ENCODE data around the gene SERPINB6.
"Not testable (repeated sequence)": the region's sequence is repeated elsewhere in the genome, so short reads cannot be mapped to it uniquely, and the experiment has no call there.

SERPINB6 gene

GRCh38 chr6:3011158-3011557 lies 39.8 kb upstream of the SERPINB6 start:
- Histone ChIP-seq H3K27ac (ENCODE audit: low read depth, low read length) (no peak overlapping the region), H3K4me3 (ENCODE audit: low read depth, low read length) (no peak overlapping the region), H3K27me3 (ENCODE audit: control insufficient read depth, insufficient read depth, low read length) (no peaks in the 10 kb centered on the region), H3K36me3 (ENCODE audit: control insufficient read depth, insufficient read depth, low read length) (peaks cover 87% of the 10 kb centered on the region), H3K9me3 (ENCODE audit: control insufficient read depth, insufficient read depth, low read depth, low read length) (peaks cover 22% of the 10 kb centered on the region), H3K9ac (ENCODE audit: low read length) (no peak overlapping the region), H3K4me1 (ENCODE audit: control insufficient read depth, insufficient read depth, low read length) (no peaks in the 10 kb centered on the region; the same call in 1 of the 2 replicates)

- Histone ChIP-seq H3K36me3 (ENCODE audit: control insufficient read depth, insufficient read depth, low read length) (peaks cover 89% of the 10 kb centered on the region), H3K27ac (ENCODE audit: low read depth, low read length) (no peak overlapping the region), H3K9me3 (ENCODE audit: control insufficient read depth, insufficient read depth, low read depth, low read length) (peaks cover 22% of the 10 kb centered on the region), H3K27me3 (ENCODE audit: control insufficient read depth, insufficient read depth, low read length) (no peaks in the 10 kb centered on the region), H3K9ac (ENCODE audit: low read length) (no peak overlapping the region), H3K4me1 (ENCODE audit: control insufficient read depth, insufficient read depth, low read length) (peaks cover 3% of the 10 kb centered on the region), H3K4me3 (ENCODE audit: low read depth, low read length) (no peak overlapping the region)
These were observed 38.6 kb upstream of the SERPINB6 start for GRCh38 chr6:3009930-3010329.

DNA sequence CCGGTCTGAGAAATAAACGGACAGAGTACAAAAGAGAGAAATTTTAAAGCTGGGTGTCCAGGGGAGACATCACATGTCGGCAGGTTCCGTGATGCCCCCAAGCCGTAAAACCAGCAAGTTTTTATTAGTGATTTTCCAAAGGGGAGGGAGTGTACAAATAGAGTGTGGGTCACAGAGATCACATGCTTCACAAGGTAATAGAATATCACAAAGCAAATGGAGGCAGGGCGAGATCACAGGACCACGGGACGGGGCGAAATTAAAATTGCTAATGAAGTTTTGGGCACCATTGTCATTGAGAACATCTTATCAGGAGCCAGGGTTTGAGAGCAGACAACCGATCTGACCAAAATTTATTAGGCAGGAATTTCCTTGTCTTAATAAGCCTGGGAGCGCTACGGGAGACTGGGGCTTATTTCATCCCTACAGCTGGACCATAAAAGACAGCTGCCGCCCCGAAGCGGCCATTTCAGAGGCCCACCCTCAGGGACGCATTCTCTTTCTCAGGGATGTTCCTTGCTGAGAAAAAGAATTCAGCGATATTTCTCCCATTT lies 37.4 kb upstream of the SERPINB6 start:
- H3K9ac ChIP-seq (ENCODE audit: low read length); H3K4me1 ChIP-seq (ENCODE audit: control insufficient read depth, insufficient read depth, low read length); H3K27ac ChIP-seq (ENCODE audit: low read depth, low read length); H3K27me3 ChIP-seq (ENCODE audit: control insufficient read depth, insufficient read depth, low read length); H3K4me3 ChIP-seq (ENCODE audit: low read depth, low read length): not testable (repeated sequence)
- H3K36me3 ChIP-seq (ENCODE audit: control insufficient read depth, insufficient read depth, low read length), result peaks cover 86% of the 10 kb centered on the region
- peaks cover 22% of the 10 kb centered on the region for H3K9me3 ChIP-seq (ENCODE audit: control insufficient read depth, insufficient read depth, low read depth, low read length)

- Histone ChIP-seq H3K27me3 (ENCODE audit: control insufficient read depth, insufficient read depth, low read length) (no peaks in the 10 kb centered on the region), H3K4me3 (ENCODE audit: low read depth, low read length) (no peak overlapping the region), H3K9ac (ENCODE audit: low read length) (no peak overlapping the region), H3K27ac (ENCODE audit: low read depth, low read length) (peak overlapping the region; percentile 7; the same call in 1 of the 2 replicates), H3K36me3 (ENCODE audit: control insufficient read depth, insufficient read depth, low read length) (peaks cover 76% of the 10 kb centered on the region), H3K9me3 (ENCODE audit: control insufficient read depth, insufficient read depth, low read depth, low read length) (peaks cover 22% of the 10 kb centered on the region), H3K4me1 (ENCODE audit: control insufficient read depth, insufficient read depth, low read length) (peaks cover 3% of the 10 kb centered on the region)
These were observed 36.2 kb upstream of the SERPINB6 start for GRCh38 chr6:3007571-3007970.

DNA sequence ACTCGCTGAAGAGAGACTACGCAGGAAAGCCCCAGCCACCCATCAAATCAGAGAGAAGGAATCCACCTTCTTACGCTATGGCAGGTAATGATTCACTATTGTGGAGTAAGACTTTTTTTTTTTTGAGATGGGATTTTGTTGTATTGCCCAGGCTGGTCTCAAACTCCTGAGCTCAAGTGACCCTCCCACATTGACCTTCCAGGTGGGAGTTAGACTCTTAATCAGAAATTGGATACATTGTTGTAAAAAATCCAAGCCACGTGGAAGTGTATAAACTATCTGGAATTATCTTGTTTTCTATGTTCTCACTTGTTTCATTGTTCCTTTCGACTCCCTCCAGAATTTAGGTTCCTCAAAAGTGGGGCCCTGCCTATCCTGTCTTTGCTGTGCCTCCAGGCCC lies 35.1 kb upstream of the SERPINB6 start:
- Histone ChIP-seq H3K36me3 (ENCODE audit: control insufficient read depth, insufficient read depth, low read length) (peaks cover 69% of the 10 kb centered on the region), H3K27ac (ENCODE audit: low read depth, low read length) (no peak overlapping the region), H3K27me3 (ENCODE audit: control insufficient read depth, insufficient read depth, low read length) (no peaks in the 10 kb centered on the region), H3K4me3 (ENCODE audit: low read depth, low read length) (no peak overlapping the region), H3K4me1 (ENCODE audit: control insufficient read depth, insufficient read depth, low read length) (peaks cover 8% of the 10 kb centered on the region), H3K9me3 (ENCODE audit: control insufficient read depth, insufficient read depth, low read depth, low read length) (peaks cover 12% of the 10 kb centered on the region; the same call in 1 of the 2 replicates), H3K9ac (ENCODE audit: low read length) (no peak overlapping the region)

DNA sequence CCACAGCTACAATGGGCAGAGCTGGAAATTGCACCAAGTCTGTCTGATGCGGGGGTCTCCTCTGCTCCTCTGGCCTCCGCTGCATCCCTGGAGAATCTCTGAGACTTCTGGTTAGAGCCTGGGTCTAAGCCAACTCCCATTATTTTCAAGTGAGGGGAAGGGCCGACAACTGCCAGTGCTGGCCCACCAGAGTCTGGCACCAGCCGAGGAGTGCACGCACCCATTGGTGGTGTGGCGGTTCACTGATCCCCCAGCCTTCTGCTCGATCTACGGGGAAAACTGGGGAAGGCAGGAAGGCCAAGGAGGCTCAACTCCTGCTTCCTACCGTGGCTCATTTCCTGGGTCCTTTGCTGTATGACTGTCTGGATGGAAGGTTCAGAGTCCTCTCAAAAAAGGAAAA lies 34.5 kb upstream of the SERPINB6 start:
- H3K9me3 ChIP-seq (ENCODE audit: control insufficient read depth, insufficient read depth, low read depth, low read length), result peaks cover 6% of the 10 kb centered on the region; the same call in 1 of the 2 replicates
- no peaks in the 10 kb centered on the region for H3K27me3 ChIP-seq (ENCODE audit: control insufficient read depth, insufficient read depth, low read length)
- no peak overlapping the region for H3K9ac ChIP-seq (ENCODE audit: low read length)
- no peak overlapping the region for H3K4me3 ChIP-seq (ENCODE audit: low read depth, low read length)
- no peak overlapping the region for H3K27ac ChIP-seq (ENCODE audit: low read depth, low read length)
- H3K4me1 ChIP-seq (ENCODE audit: control insufficient read depth, insufficient read depth, low read length), result peaks cover 8% of the 10 kb centered on the region
- peaks cover 63% of the 10 kb centered on the region for H3K36me3 ChIP-seq (ENCODE audit: control insufficient read depth, insufficient read depth, low read length)

- Histone ChIP-seq H3K27me3 (ENCODE audit: control insufficient read depth, insufficient read depth, low read length) (no peaks in the 10 kb centered on the region), H3K36me3 (ENCODE audit: control insufficient read depth, insufficient read depth, low read length) (peaks cover 55% of the 10 kb centered on the region), H3K4me3 (ENCODE audit: low read depth, low read length) (no peak overlapping the region), H3K4me1 (ENCODE audit: control insufficient read depth, insufficient read depth, low read length) (peaks cover 8% of the 10 kb centered on the region), H3K9me3 (ENCODE audit: control insufficient read depth, insufficient read depth, low read depth, low read length) (no peaks in the 10 kb centered on the region; the same call in 1 of the 2 replicates), H3K27ac (ENCODE audit: low read depth, low read length) (no peak overlapping the region), H3K9ac (ENCODE audit: low read length) (no peak overlapping the region)
These were observed 33.7 kb upstream of the SERPINB6 start for GRCh38 chr6:3005077-3005476.

DNA sequence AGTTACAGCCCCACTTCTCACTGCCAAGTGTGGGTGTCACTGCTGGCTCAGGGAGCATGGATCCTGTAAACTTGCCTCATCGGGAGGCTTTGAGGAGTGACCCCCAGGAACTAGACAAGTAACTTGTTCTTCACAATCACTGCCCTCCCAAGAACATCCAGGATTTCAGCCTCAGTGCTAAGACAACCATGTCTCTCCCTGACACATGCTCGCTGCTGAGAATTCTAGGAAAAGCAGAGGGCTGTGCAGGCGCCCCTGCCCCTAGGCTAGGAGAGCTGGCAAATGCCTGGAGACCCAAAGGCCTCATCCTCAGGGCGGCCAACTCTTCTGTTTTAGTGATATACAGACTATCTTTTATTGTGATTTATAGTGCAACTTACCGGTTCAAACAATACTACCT lies 31.9 kb upstream of the SERPINB6 start:
- H3K4me3 ChIP-seq (ENCODE audit: low read depth, low read length); H3K4me1 ChIP-seq (ENCODE audit: control insufficient read depth, insufficient read depth, low read length); H3K27me3 ChIP-seq (ENCODE audit: control insufficient read depth, insufficient read depth, low read length); H3K27ac ChIP-seq (ENCODE audit: low read depth, low read length); H3K9me3 ChIP-seq (ENCODE audit: control insufficient read depth, insufficient read depth, low read depth, low read length); H3K9ac ChIP-seq (ENCODE audit: low read length): not testable (repeated sequence)
- peaks cover 45% of the 10 kb centered on the region for H3K36me3 ChIP-seq (ENCODE audit: control insufficient read depth, insufficient read depth, low read length)

GRCh38 chr6:3001773-3002293 lies 30.5 kb upstream of the SERPINB6 start:
- H3K4me3 ChIP-seq (ENCODE audit: low read depth, low read length), result peak overlapping the region; percentile 18; the same call in 1 of the 2 replicates
- H3K36me3 ChIP-seq (ENCODE audit: control insufficient read depth, insufficient read depth, low read length), result peaks cover 31% of the 10 kb centered on the region
- H3K9ac ChIP-seq (ENCODE audit: low read length), result no peak overlapping the region
- H3K4me1 ChIP-seq (ENCODE audit: control insufficient read depth, insufficient read depth, low read length), result peaks cover 10% of the 10 kb centered on the region
- no peaks in the 10 kb centered on the region for H3K27me3 ChIP-seq (ENCODE audit: control insufficient read depth, insufficient read depth, low read length)
- no peaks in the 10 kb centered on the region for H3K9me3 ChIP-seq (ENCODE audit: control insufficient read depth, insufficient read depth, low read depth, low read length)
- H3K27ac ChIP-seq (ENCODE audit: low read depth, low read length), result no peak overlapping the region; the same call in 1 of the 2 replicates

- peaks cover 25% of the 10 kb centered on the region for H3K36me3 ChIP-seq (ENCODE audit: control insufficient read depth, insufficient read depth, low read length)
- H3K27me3 ChIP-seq (ENCODE audit: control insufficient read depth, insufficient read depth, low read length), result no peaks in the 10 kb centered on the region
- H3K9me3 ChIP-seq (ENCODE audit: control insufficient read depth, insufficient read depth, low read depth, low read length), result no peaks in the 10 kb centered on the region
- no peak overlapping the region for H3K9ac ChIP-seq (ENCODE audit: low read length)
- H3K4me3 ChIP-seq (ENCODE audit: low read depth, low read length), result peak overlapping the region; percentile 98; the same call in 1 of the 2 replicates
- H3K27ac ChIP-seq (ENCODE audit: low read depth, low read length), result no peak overlapping the region; the same call in 1 of the 2 replicates
- peaks cover 10% of the 10 kb centered on the region for H3K4me1 ChIP-seq (ENCODE audit: control insufficient read depth, insufficient read depth, low read length)
These were observed 29.9 kb upstream of the SERPINB6 start for GRCh38 chr6:3001146-3001772.
